Activated CD4-positive, alpha-beta T cell treated with anti-CD3 and anti-CD28 coated beads, Interleukin-2, amount 10 ng/mL, durations not matched to agents 7 days and 5 days (primary cell): Measurements from ENCODE around the gene RPL27A. TPM values are rescaled to one million over a fixed set of nuclear protein-coding genes. Genes with fewer than 3 reads are reported as not detected.

ENCODE experiments used
- CTCF ChIA-PET: fragments of 350-600 bp; sonication (Branson Sonifier 250); formaldehyde crosslinking; loops from one replicate; lab custom pipeline; 2021; ENCODE audit warnings: antibody characterized with exemption; lab: Charles Lee
- POLR2A ChIA-PET: fragments of 350-600 bp; sonication (Branson Sonifier 250); formaldehyde crosslinking; loops from one replicate; lab custom pipeline; 2021; ENCODE audit warnings: antibody characterized with exemption; lab: Charles Lee
- DNase-seq: peaks from one replicate; pipeline ENCODE4 v3.0.0-alpha.2; 2020
- H3K27ac Mint-ChIP-seq: one replicate; pipeline ENCODE4 v1.8.0; 2021; ENCODE audit warnings: mild to moderate bottlenecking, moderate library complexity, mixed read lengths
- H3K27me3 Mint-ChIP-seq: one replicate; pipeline ENCODE4 v1.8.0; 2021; ENCODE audit warnings: mixed read lengths
- H3K36me3 Mint-ChIP-seq: one replicate; pipeline ENCODE4 v1.8.0; 2021; ENCODE audit warnings: low read depth, mixed read lengths
- H3K4me1 Mint-ChIP-seq: one replicate; pipeline ENCODE4 v1.8.0; 2021; ENCODE audit warnings: mixed read lengths
- H3K4me3 Mint-ChIP-seq: one replicate; pipeline ENCODE4 v1.8.0; 2021; ENCODE audit warnings: mild to moderate bottlenecking, moderate library complexity, mixed read lengths
- H3K9me3 Mint-ChIP-seq: one replicate; pipeline ENCODE4 v1.8.0; 2021; ENCODE audit warnings: mixed read lengths
- total RNA-seq, 2 experiments: library from RNA; stranded (reverse); gene quantifications; one replicate each; pipeline ENCODE4 v1.2.3, GENCODE V29; 2021

The RPL27A gene
- total RNA-seq, 2 experiments from 2014 or later, result 737 to 869 TPM

DNA sequence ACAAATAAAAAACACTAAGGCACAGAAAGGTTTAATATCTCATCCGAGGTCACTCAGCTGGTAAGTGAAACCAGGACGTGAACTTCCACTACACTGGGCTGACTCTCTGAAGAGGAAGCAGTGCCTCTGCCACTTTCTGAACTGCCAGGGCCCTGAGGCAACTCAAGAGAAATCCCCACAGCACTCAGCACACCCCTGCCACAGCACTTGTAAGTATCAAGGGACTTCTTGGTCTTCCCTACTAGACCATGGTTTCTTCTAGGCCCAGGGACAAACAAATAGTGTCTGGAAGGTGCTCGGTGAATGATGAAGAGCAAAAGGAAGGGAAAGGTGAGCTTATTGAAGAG, 49.7 kb downstream of the RPL27A start:
- CTCF ChIA-PET, result interaction anchor here (0.5 kb wide), 1 partner anchor 520 kb away, joined by 5 read pairs; no protein-coding TSS in a partner anchor
- no peak for DNase-seq
- H3K36me3 Mint-ChIP-seq, result no peaks in the 10 kb centered on the region
- no peak overlapping the region for H3K4me3 Mint-ChIP-seq
- no peaks in the 10 kb centered on the region for H3K4me1 Mint-ChIP-seq
- no peak overlapping the region for H3K27ac Mint-ChIP-seq
- POLR2A ChIA-PET, result no interaction called here
- peaks cover 4% of the 10 kb centered on the region for H3K27me3 Mint-ChIP-seq
- no peaks in the 10 kb centered on the region for H3K9me3 Mint-ChIP-seq

DNA sequence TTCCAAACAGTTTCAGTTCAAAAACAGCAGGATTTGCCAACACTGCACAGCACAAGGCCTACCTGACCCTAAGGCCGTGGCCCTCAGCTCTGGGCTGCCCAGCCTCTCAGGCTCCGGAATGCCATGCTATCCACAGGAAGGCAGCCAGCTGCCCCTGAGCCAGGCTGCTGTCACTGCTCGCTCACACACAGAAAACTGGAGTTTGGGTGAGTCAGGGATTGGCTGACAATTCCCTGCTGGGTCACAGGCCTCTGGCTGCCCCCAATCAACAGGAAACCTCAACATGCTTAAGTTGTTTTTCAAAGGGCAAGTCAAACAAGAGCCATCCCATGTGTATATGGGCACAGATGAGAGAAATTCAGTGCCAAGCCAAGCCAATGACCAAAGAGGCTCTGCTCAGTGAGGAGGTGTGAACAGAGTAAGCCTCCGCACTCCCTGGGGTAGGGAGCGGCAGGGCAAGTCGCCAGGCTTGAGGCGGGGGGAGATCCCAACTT, 50.2 kb downstream of the RPL27A start:
- CTCF ChIA-PET, result no interaction called here
- Mint-ChIP-seq H3K4me1 (no peaks in the 10 kb centered on the region), H3K27me3 (no peaks in the 10 kb centered on the region), H3K9me3 (no peaks in the 10 kb centered on the region), H3K4me3 (no peak overlapping the region), H3K27ac (no peak overlapping the region), H3K36me3 (no peaks in the 10 kb centered on the region)
- POLR2A ChIA-PET, result no interaction called here
- no peak for DNase-seq

DNA sequence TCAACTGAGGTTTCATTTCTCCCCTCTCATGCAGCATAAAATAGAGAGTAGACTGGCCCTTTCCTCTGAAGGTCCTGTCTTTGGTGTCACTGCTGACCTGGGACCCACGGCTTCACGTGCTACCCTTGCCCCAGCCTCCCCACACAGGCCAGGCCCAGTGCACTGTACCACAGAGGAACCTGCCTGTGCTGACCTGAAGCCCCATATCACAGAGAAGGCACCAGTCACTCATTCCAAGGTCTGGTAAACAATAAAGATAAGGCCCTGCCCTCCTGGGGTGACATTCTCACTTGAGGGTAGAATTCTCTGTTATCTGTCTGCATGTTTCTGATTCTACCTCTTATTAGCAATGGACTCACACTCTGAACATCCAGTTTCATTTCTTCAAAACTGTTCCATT, 51.3 kb downstream of the RPL27A start:
- Mint-ChIP-seq H3K27me3 (no peaks in the 10 kb centered on the region), H3K27ac (no peak overlapping the region), H3K4me1 (no peaks in the 10 kb centered on the region), H3K4me3 (no peak overlapping the region), H3K9me3 (no peaks in the 10 kb centered on the region), H3K36me3 (no peaks in the 10 kb centered on the region)
- no peak for DNase-seq
- POLR2A ChIA-PET, result no interaction called here
- CTCF ChIA-PET, result no interaction called here

DNA sequence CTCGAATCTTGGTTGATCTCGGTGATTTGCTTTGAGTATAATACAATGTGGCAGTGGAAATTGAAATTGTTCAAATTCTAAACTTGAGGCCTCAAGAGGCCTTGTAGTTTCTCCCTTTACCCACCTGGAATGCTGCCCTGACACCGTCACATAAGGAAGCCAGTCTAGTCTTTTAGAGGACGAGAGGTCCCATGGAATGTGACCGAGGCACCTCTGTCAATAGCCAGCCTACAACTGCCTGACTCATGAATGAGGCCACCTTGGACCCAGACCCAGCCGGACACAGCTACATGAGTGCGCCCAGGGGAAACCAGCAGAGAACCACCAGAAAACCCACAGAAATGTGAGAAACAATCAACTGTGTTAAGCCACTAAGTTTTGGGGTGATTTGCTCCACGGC, 52.5 kb downstream of the RPL27A start:
- H3K4me3 Mint-ChIP-seq, result no peak overlapping the region
- ChIA-PET CTCF (interaction anchor here (0.6 kb wide), 1 partner anchor 813 kb away, joined by 7 read pairs; no protein-coding TSS in a partner anchor), POLR2A (no interaction called here)
- H3K9me3 Mint-ChIP-seq, result no peaks in the 10 kb centered on the region
- H3K27ac Mint-ChIP-seq, result no peak overlapping the region
- H3K4me1 Mint-ChIP-seq, result no peaks in the 10 kb centered on the region
- DNase-seq, result no peak
- H3K27me3 Mint-ChIP-seq, result no peaks in the 10 kb centered on the region
- no peaks in the 10 kb centered on the region for H3K36me3 Mint-ChIP-seq

DNA sequence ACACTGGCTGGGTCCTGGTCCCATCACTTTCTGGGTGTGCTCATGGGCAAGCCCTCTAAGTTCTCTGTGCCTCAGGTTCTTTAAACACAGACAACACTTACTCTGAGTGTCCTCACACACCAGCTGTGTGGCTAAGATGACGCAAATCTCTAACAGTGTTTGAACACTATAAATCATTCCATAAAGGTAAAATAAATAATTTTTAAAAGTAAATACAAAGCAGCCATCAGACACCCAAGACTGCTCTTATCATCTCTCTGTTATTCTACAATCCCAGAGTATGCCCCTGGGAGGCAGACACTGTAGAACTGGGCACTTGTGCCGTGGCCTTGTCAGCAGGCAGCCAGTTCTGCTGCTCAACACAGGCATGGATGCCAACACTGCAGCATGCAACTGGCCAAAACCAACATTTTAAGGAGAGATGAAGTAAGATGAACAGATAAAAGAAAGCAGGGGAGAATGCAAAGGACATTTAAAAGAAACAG, 56.8 kb downstream of the RPL27A start:
- POLR2A ChIA-PET, result no interaction called here
- Mint-ChIP-seq H3K27ac (no peak overlapping the region), H3K4me1 (no peaks in the 10 kb centered on the region), H3K9me3 (no peaks in the 10 kb centered on the region), H3K36me3 (no peaks in the 10 kb centered on the region), H3K4me3 (no peak overlapping the region), H3K27me3 (no peaks in the 10 kb centered on the region)
- CTCF ChIA-PET, result interaction anchor here (1.0 kb wide), 1 partner anchor 23 kb away, joined by 3 read pairs; no protein-coding TSS in a partner anchor
- DNase-seq, result no peak

Other genes with a start within 250 kb of the RPL27A start
- gene STK33, start 88.6 kb upstream of the RPL27A start, total RNA-seq, result 1 to 10 TPM in 1 of 2 experiments, under 1 TPM in 1; 0.79 to 1.1 TPM
- gene TRIM66, start 127 bp upstream of the RPL27A start, total RNA-seq, result 10 to 100 TPM; 18.5 to 22.8 TPM
- 10 to 100 TPM; 30.0 to 35.0 TPM for gene AKIP1, start 228.4 kb downstream of the RPL27A start, total RNA-seq